Nephron (organoid): ENCODE measurements around the gene PKD1L1.
A peak's percentile ranks its signal among the peaks of the same experiment; 100 is the strongest.
"Not testable (repeated sequence)": the region's sequence is repeated elsewhere in the genome, so short reads cannot be mapped to it uniquely, and the experiment has no call there.

Experiments
- H3K27ac Mint-ChIP-seq, 3 experiments: 2 replicates each; pipeline ENCODE4 v1.8.0; 2020; ENCODE audit warnings: mixed read lengths in 3 of 3, mild to moderate bottlenecking in 2 of 3, moderate library complexity in 1 of 3
- H3K27me3 Mint-ChIP-seq: 2 replicates; pipeline ENCODE4 v1.8.0; 2021; ENCODE audit warnings: low read depth, mild to moderate bottlenecking, moderate library complexity, mixed read lengths
- H3K36me3 Mint-ChIP-seq: 2 replicates; pipeline ENCODE4 v1.8.0; 2020; ENCODE audit warnings: low read depth, mixed read lengths
- H3K4me1 Mint-ChIP-seq: 2 replicates; pipeline ENCODE4 v1.8.0; 2020; ENCODE audit warnings: mixed read lengths
- H3K4me3 Mint-ChIP-seq, 3 experiments: 2 replicates each; pipeline ENCODE4 v1.8.0; 2020; ENCODE audit warnings: mild to moderate bottlenecking in 3 of 3, mixed read lengths in 3 of 3, moderate library complexity in 2 of 3
- H3K9me3 Mint-ChIP-seq: 2 replicates; pipeline ENCODE4 v1.8.0; 2020; ENCODE audit warnings: mixed read lengths
- CTCF ChIP-seq, 3 experiments: fragments of 200-600 bp; sonication (generic); IDR thresholded peaks; one replicate each; pipeline ENCODE4 v1.5.0; 2021; ENCODE audit warnings: antibody characterized with exemption in 3 of 3; ENCODE audit not compliant: unreplicated experiment in 3 of 3

PKD1L1 gene

GRCh38 chr7:47757921-47758411 is 190.3 kb downstream of the PKD1L1 start:
- peaks cover 10% of the 10 kb centered on the region for H3K4me1 Mint-ChIP-seq
- no peak for TF ChIP-seq CTCF (IDR thresholded peaks at IDR 0.05; ENCODE audit: unreplicated experiment in 3 of 3)
- H3K27me3 Mint-ChIP-seq: peaks cover 3% of the 10 kb centered on the region
- H3K9me3 Mint-ChIP-seq: no peaks in the 10 kb centered on the region
- no peaks in the 10 kb centered on the region for H3K36me3 Mint-ChIP-seq
- H3K27ac Mint-ChIP-seq: peak overlapping the region; percentile 5 to 34 (median 10)
- H3K4me3 Mint-ChIP-seq: no peak overlapping the region

GRCh38 chr7:47756636-47757035 is 191.6 kb downstream of the PKD1L1 start:
- no peak for TF ChIP-seq CTCF (IDR thresholded peaks at IDR 0.05; ENCODE audit: unreplicated experiment in 3 of 3)
- Mint-ChIP-seq H3K4me3 (no peak overlapping the region), H3K36me3 (no peaks in the 10 kb centered on the region), H3K4me1 (peaks cover 7% of the 10 kb centered on the region), H3K27ac (no peak overlapping the region), H3K27me3 (peaks cover 3% of the 10 kb centered on the region), H3K9me3 (peaks cover 2% of the 10 kb centered on the region)

GRCh38 chr7:47755248-47755647 is 193.0 kb downstream of the PKD1L1 start:
- peaks cover 7% of the 10 kb centered on the region for H3K4me1 Mint-ChIP-seq
- peaks cover 5% of the 10 kb centered on the region for H3K9me3 Mint-ChIP-seq
- no peak overlapping the region for H3K4me3 Mint-ChIP-seq
- TF ChIP-seq CTCF (IDR thresholded peaks at IDR 0.05; ENCODE audit: unreplicated experiment in 3 of 3): no peak
- H3K27ac Mint-ChIP-seq: no peak overlapping the region
- no peaks in the 10 kb centered on the region for H3K36me3 Mint-ChIP-seq
- H3K27me3 Mint-ChIP-seq: peaks cover 3% of the 10 kb centered on the region

GRCh38 chr7:47751724-47752123 is 196.5 kb downstream of the PKD1L1 start:
- not testable (repeated sequence) for H3K27me3 Mint-ChIP-seq, H3K27ac Mint-ChIP-seq, H3K4me3 Mint-ChIP-seq, H3K9me3 Mint-ChIP-seq, H3K4me1 Mint-ChIP-seq, H3K36me3 Mint-ChIP-seq

- H3K36me3 Mint-ChIP-seq: no peaks in the 10 kb centered on the region
- peaks cover 5% of the 10 kb centered on the region for H3K9me3 Mint-ChIP-seq
- H3K4me1 Mint-ChIP-seq: peaks cover 5% of the 10 kb centered on the region
- TF ChIP-seq CTCF (IDR thresholded peaks at IDR 0.05; ENCODE audit: unreplicated experiment in 3 of 3): no peak
- H3K27me3 Mint-ChIP-seq: no peaks in the 10 kb centered on the region
- no peak overlapping the region for H3K4me3 Mint-ChIP-seq
- no peak overlapping the region for H3K27ac Mint-ChIP-seq
Measured at GRCh38 chr7:47751043-47751442, 197.2 kb downstream of the PKD1L1 start.

GRCh38 chr7:47748041-47748440 is 200.2 kb downstream of the PKD1L1 start:
- Mint-ChIP-seq H3K4me1 (peaks cover 13% of the 10 kb centered on the region), H3K4me3 (no peak overlapping the region), H3K27ac (peak overlapping the region in 1 of 3 experiments; percentile 8), H3K27me3 (peaks cover 6% of the 10 kb centered on the region), H3K36me3 (no peaks in the 10 kb centered on the region), H3K9me3 (peaks cover 5% of the 10 kb centered on the region)
- TF ChIP-seq CTCF (IDR thresholded peaks at IDR 0.05; ENCODE audit: unreplicated experiment in 3 of 3): no peak
